GM21360 (cell line): ENCODE results near the gene SLC8A1.

Experiments
- ATAC-seq: cut with Tn5 transposase; IDR thresholded peaks from one replicate; pipeline ENCODE4 v1.9.1; 2021; ENCODE audit warnings: mild to moderate bottlenecking, moderate library complexity; ENCODE audit not compliant: unreplicated experiment

The SLC8A1 gene

GRCh38 chr2:40394031-40394430, 57.9 kb downstream of the SLC8A1 start:
- no peak for ATAC-seq

GRCh38 chr2:40388161-40388560, 63.7 kb downstream of the SLC8A1 start:
- ATAC-seq: no peak

GRCh38 chr2:40386177-40386576, 65.7 kb downstream of the SLC8A1 start:
- no peak for ATAC-seq

GRCh38 chr2:40384714-40385113, 67.2 kb downstream of the SLC8A1 start:
- no peak for ATAC-seq

GRCh38 chr2:40384233-40384632, 67.7 kb downstream of the SLC8A1 start:
- ATAC-seq: no peak

- ATAC-seq: no peak
Measured at GRCh38 chr2:40380721-40381120, 71.2 kb downstream of the SLC8A1 start.

- no peak for ATAC-seq
Measured at GRCh38 chr2:40380041-40380440, 71.8 kb downstream of the SLC8A1 start.

- ATAC-seq: no peak
Measured at GRCh38 chr2:40374543-40375240, 77.2 kb downstream of the SLC8A1 start.

GRCh38 chr2:40373111-40373510, 78.8 kb downstream of the SLC8A1 start:
- no peak for ATAC-seq

GRCh38 chr2:40372283-40372985, 79.5 kb downstream of the SLC8A1 start:
- ATAC-seq: no peak

GRCh38 chr2:40371525-40372282, 80.2 kb downstream of the SLC8A1 start:
- no peak for ATAC-seq

- ATAC-seq: no peak
Measured at GRCh38 chr2:40370007-40370395, 81.9 kb downstream of the SLC8A1 start.

- ATAC-seq: no peak
Measured at GRCh38 chr2:40369267-40370006, 82.5 kb downstream of the SLC8A1 start.

- no peak for ATAC-seq
Measured at GRCh38 chr2:40367652-40368051, 84.2 kb downstream of the SLC8A1 start.

- no peak for ATAC-seq
Measured at GRCh38 chr2:40367032-40367431, 84.9 kb downstream of the SLC8A1 start.

- no peak for ATAC-seq
Measured at GRCh38 chr2:40364151-40364874, 87.6 kb downstream of the SLC8A1 start.

- no peak for ATAC-seq
Measured at GRCh38 chr2:40363631-40364030, 88.3 kb downstream of the SLC8A1 start.

GRCh38 chr2:40363231-40363630, 88.7 kb downstream of the SLC8A1 start:
- no peak for ATAC-seq

GRCh38 chr2:40361478-40361877, 90.4 kb downstream of the SLC8A1 start:
- no peak for ATAC-seq

- no peak for ATAC-seq
Measured at GRCh38 chr2:40360652-40361051, 91.2 kb downstream of the SLC8A1 start.

- ATAC-seq: no peak
Measured at GRCh38 chr2:40359811-40360210, 92.1 kb downstream of the SLC8A1 start.
